ENCODE measurements around the gene PLPP1.

Gene PLPP1

DNA sequence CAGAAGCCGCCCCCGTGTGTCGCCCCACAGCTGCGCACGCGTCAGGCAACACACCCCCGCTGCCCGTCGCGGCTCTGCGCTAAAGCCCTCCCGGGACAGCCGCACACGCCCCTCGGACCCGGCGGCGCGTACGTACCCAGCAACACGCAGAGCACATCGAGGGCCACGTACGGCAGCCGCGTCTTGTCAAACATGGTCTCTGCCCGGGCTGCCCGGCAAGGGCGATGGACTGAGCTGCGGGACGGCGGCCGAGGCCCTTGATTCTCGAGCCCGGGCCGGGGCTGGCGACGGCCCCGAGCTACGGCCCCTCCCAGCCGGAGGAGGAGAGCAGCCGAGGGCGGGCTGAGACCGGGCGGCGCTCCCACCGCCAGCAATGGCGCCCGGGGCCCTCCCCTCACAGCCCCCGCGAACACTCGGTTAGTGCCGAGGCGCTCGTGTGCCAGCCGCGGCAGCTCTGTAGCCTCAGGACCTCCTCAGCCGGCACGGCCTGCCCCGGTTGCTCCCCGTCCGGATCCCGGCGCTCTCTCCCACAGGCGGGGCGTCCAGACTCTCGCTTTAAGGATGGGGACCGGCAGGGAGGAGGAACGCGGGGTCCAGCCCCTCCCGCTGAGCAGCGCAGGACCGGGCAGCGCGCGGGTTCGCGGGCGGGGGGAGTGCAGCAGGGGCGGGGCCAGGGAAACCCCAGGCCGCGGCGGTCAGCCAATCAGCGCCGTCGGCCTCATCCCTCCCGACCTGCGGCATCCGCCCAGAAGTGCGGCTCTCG lies at the start of gene PLPP1:
TSS of gene PLPP1 (minus strand) at position 529 of the 763 bp plus-strand sequence. CDS start at position 194, 335 bp downstream.
- peak; percentile 48 to 78 (median 77) for DNase-seq (ENCODE audit: low read depth in 2 of 3, low spot score in 2 of 3)

- no peak for DNase-seq (ENCODE audit: low read depth in 2 of 3, low spot score in 2 of 3)
Observed at GRCh38 chr5:55583578-55583977, 48.8 kb upstream of the PLPP1 start.

DNA sequence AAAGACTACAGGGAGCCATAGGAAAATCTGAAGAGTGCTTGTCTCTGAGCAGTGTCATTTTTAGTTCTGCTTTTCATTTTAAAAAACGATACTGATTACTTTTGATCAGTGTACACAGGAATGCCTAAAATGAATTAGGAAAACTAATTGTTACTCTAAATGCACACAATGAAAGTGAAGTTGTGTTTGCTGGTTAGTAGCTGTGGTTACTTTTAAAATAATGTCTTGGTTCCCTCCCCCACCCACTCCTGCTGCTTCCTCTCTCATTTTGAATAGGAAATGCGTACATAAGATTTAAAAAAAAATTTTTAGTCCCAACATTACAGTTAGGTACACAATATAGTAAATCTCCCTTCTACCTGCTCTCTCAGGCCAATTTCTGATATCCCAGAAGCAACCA lies 47.5 kb upstream of the PLPP1 start:
- no peak for DNase-seq (ENCODE audit: low read depth in 2 of 3, low spot score in 2 of 3)

DNA sequence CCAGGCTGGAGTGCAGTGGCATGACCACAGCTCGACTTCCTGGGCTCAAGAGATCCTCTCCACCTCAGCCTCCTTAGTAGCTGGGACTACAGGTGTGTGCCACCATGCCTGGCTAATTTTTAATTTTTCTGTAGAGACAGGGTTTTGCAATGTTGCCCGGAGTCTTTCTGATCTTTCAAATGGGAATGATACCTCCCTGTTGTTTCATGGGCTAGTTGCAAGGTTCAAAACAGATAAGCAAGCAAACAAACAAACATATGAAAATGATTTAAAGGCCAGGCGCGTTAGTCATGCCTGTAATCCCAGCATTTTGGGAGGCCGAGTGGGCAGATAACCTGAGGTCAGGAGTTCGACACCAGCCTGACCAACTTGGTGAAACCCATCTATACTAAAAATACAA lies 45.3 kb upstream of the PLPP1 start:
- no peak for DNase-seq (ENCODE audit: low read depth in 2 of 3, low spot score in 2 of 3)

GRCh38 chr5:55578771-55579170 lies 44.0 kb upstream of the PLPP1 start:
- DNase-seq (ENCODE audit: low read depth in 2 of 3, low spot score in 2 of 3), result no peak

DNA sequence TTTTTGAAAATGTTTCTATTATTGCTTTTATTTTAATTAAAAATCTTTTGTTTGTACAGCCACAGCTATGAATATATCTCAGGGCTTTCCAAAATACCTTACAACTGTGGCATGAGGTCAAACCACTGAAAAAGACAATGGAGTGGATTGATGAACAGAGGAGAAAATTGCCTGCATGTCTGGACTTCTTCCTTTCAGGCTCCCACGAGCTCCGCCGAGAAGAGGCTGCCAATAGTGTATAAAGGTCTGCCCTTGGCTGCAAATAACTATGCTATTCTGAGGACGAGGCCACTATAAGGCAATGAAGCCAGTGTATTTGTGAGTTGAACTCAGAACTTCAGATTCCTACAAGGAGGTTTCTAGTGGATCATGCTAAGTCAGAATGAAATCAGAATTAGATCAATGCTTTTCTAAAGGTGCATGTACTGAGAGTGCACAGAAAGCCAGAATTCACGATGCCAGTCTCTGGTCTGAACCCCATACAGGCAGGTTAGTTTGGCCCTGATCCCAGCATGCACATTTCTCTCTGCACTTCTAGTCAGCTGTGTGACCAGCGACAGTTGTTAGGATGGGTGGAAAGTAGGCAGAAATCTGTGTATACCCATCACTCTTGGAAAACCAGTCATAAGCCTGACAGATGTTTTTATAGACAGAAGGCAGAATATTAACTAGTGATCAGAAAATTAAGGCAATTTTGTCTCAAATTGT lies 42.7 kb upstream of the PLPP1 start:
- DNase-seq (ENCODE audit: low read depth in 2 of 3, low spot score in 2 of 3), result no peak

DNA sequence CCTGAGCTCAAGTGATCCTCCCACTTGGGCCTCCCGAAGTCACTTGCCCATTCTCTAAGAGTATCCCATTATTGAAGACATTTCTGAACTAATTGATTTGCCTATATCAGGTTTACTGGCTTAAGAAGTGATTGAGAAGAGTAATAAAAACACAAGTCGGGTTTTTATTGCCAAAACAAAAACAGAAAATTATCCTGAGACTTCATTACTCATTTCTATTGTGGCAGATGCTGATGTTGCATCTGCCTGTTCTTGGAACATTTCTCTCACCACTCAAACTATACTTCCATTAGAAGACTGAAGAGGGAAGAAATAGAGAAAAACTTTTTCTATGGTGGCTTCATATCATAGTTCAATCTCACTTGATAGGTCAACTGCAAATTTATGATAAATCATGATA lies 41.9 kb upstream of the PLPP1 start:
- DNase-seq (ENCODE audit: low read depth in 2 of 3, low spot score in 2 of 3), result no peak

GRCh38 chr5:55575815-55576583 lies 41.2 kb upstream of the PLPP1 start:
- DNase-seq (ENCODE audit: low read depth in 2 of 3, low spot score in 2 of 3), result no peak

DNA sequence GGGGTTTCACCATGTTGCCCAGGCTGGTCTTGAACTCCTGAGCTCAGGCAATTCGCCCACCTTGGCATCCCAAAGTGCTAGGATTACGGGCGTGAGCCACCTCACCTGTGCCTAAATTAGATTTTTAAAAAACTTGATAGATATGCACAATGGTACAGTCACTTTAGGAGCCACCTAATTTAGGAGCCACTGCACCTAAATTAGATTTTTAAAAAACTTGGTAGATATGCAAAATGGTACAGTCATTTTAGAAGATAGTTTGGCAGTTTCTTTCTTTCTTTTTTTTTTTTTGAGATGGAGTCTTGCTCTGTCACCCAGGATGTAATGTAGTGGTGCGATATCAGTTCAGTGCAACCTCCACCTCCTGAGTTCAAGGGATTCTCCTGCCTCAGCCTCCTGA lies 37.8 kb upstream of the PLPP1 start:
- no peak for DNase-seq (ENCODE audit: low read depth in 2 of 3, low spot score in 2 of 3)

GRCh38 chr5:55572020-55572419 lies 37.3 kb upstream of the PLPP1 start:
- DNase-seq (ENCODE audit: low read depth in 2 of 3, low spot score in 2 of 3), result no peak

DNA sequence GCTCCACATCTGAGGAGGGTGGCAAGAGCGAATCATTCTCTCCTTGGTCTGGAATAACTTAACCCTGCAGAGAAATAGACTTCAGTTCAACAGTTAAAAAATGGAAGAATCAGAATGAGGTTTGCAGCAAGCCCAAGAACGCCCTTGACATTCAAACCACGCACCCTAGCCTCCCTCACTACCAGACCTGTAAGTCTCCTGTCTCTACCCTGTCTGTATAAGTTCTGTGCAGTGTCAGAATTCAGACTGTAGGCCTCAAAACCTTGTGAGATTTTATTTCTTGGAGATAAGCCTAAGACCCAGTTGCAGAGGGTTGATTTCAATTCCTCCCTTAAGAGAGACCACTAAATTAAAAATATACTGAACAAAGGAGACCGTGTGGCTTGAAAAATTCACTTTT lies 35.8 kb upstream of the PLPP1 start:
- DNase-seq (ENCODE audit: low read depth in 2 of 3, low spot score in 2 of 3), result no peak

GRCh38 chr5:55570026-55570425 lies 35.3 kb upstream of the PLPP1 start:
- no peak for DNase-seq (ENCODE audit: low read depth in 2 of 3, low spot score in 2 of 3)

DNA sequence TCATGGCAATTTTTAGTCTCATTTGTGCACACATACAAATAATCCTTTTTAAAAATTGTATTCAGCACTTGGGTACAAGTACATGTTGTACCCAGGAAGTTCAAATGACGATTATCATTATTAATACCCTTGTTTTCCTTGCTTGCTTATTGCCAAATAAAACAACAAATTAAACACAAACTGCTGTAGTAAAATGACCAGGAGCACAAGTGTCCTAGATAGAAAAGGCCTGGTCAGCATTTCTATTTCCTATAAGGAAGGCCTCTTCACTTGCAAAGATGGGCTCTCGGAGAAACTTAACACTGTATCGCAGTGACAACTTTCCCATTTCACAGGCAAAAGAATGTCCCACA lies 34.7 kb upstream of the PLPP1 start:
- no peak for DNase-seq (ENCODE audit: low read depth in 2 of 3, low spot score in 2 of 3)

GRCh38 chr5:55568654-55569512 lies 34.1 kb upstream of the PLPP1 start:
- no peak for DNase-seq (ENCODE audit: low read depth in 2 of 3, low spot score in 2 of 3)

DNA sequence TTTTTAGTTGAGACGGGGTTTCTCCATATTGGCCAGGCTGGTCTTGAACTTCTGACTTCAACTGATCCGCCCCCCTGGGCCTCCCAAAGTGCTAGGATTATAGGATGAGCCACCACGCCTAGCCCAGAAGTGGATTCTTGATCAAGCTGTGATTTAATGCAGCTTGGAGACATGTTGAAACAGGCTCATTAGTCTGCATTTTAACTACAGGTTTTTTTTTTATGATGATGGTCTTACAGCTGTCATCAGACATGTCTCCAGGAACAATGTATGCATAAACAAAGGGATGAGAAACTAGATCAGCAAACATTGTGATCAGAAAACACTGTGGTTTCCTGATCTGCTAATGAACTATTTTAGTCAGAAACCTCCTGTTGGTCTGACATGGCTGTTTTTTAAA lies 30.0 kb upstream of the PLPP1 start:
- no peak for DNase-seq (ENCODE audit: low read depth in 2 of 3, low spot score in 2 of 3)

DNA sequence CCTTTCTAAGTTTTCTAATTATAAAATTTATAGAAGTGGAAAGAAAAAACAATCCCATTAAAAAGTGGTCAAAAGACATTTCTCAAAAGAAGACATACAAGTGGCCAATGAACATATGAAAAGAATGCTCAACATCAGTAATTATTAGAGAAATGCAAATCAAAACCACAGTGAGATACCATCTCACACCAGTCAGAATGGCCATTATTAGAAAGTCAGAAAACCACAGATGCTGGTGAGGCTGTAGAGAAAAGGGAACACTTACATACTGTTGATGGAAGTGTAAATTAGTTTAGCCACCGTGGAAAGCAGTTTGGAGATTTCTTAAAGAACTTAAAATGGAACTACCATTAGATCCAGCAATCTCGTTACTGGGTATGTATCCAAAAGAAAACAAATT lies 23.7 kb upstream of the PLPP1 start:
- DNase-seq (ENCODE audit: low read depth in 2 of 3, low spot score in 2 of 3), result no peak

DNA sequence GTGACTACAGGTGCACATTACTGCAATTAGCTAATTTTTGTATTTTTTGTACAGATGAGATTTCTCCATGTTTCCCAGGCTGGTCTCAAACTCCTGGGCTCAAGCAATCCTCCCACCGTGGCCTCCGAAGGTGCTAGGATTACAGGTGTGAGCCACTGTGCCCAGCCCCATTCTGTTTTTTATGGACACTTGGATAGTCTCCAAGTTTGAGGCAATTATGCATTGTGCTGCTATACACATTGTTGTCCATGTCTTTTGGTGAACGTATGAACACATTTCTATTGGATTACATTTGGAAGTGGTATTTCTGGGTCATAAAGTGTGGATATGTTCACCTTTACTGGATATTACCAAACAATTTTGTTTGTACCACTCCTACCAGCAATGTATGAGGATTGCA lies 22.4 kb upstream of the PLPP1 start:
- DNase-seq (ENCODE audit: low read depth in 2 of 3, low spot score in 2 of 3), result no peak

- no peak for DNase-seq (ENCODE audit: low read depth in 2 of 3, low spot score in 2 of 3)
Observed at GRCh38 chr5:55554585-55555202, 19.9 kb upstream of the PLPP1 start.

DNA sequence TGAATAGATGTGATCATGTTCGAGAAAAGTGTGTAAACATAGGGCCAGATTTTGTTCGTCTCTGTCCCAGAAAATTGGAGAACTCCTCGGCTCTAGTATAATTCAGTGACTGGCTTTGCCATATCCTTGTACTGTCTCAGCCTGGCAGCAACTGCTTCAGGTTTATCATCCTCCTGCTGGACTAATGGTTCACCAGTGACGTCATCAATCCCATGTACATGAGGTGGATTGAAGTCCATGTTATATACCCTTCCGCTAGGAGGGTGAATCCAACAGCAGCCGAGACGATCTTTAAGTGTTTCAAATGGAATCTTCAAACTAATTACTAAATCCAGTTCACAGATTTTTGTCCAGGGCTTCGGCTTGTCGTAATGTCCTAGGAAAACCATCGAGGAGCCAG lies 17.1 kb upstream of the PLPP1 start:
- DNase-seq (ENCODE audit: low read depth in 2 of 3, low spot score in 2 of 3), result no peak

- DNase-seq (ENCODE audit: low read depth in 2 of 3, low spot score in 2 of 3), result no peak
Observed at GRCh38 chr5:55551358-55551757, 16.6 kb upstream of the PLPP1 start.

DNA sequence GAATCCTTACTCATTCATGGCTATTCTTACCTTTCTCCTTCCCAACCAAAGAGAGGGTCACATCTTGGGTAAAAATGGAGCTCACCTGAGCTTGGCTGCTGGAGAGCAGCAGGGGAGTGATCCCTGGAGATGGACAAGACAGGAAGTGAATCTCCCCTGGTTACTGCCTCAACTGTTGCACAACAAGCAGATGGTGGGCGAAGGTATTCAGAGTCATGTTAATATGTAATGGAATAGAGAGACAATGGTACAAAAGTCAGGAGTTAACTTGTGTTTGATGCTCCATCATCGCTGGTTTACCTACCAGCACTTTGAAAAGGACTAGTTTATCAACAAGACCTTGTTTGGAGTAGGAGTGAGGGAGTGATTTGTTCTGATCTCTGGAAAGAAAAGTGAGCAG lies 13.0 kb upstream of the PLPP1 start:
- DNase-seq (ENCODE audit: low read depth in 2 of 3, low spot score in 2 of 3), result no peak
